GM18868 (cell line): ENCODE results near the gene TRABD.

Source experiments
- ATAC-seq: cut with Tn5 transposase; IDR thresholded peaks from one replicate; pipeline ENCODE4 v1.9.1; 2021; ENCODE audit warnings: mild to moderate bottlenecking, moderate library complexity; ENCODE audit not compliant: unreplicated experiment

Gene TRABD

GRCh38 chr22:50173311-50173982, 12.3 kb upstream of the TRABD start:
- no peak for ATAC-seq

GRCh38 chr22:50173983-50174355, 11.7 kb upstream of the TRABD start:
- no peak for ATAC-seq

- no peak for ATAC-seq
Observed at GRCh38 chr22:50174382-50175190, 11.1 kb upstream of the TRABD start.

GRCh38 chr22:50175191-50175461, 10.6 kb upstream of the TRABD start:
- no peak for ATAC-seq

GRCh38 chr22:50175921-50176849, 9.5 kb upstream of the TRABD start:
- ATAC-seq = no peak

GRCh38 chr22:50176850-50177536, 8.7 kb upstream of the TRABD start:
- ATAC-seq = no peak

GRCh38 chr22:50177537-50178470, 7.9 kb upstream of the TRABD start:
- no peak for ATAC-seq

- no peak for ATAC-seq
Observed at GRCh38 chr22:50178471-50178864, 7.2 kb upstream of the TRABD start.

- ATAC-seq = no peak
Observed at GRCh38 chr22:50178871-50179869, 6.5 kb upstream of the TRABD start.

- no peak for ATAC-seq
Observed at GRCh38 chr22:50179937-50180726, 5.6 kb upstream of the TRABD start.

- no peak for ATAC-seq
Observed at GRCh38 chr22:50180727-50181521, 4.8 kb upstream of the TRABD start.

- ATAC-seq = no peak
Observed at GRCh38 chr22:50182176-50183081, 3.3 kb upstream of the TRABD start.

GRCh38 chr22:50183141-50183971, 2.4 kb upstream of the TRABD start:
- ATAC-seq = no peak

GRCh38 chr22:50184004-50184901, 1.5 kb upstream of the TRABD start:
- no peak for ATAC-seq
